Heart right ventricle (tissue), 16 donors: ENCODE results near the gene FAM219B. TPM values are rescaled to one million over a fixed set of nuclear protein-coding genes. Genes with fewer than 3 reads are reported as not detected.

Source experiments
- ATAC-seq, 8 donors: fragments of 200-7000 bp; cut with Tn5 transposase; one replicate each; pipeline ENCODE4 v1.9.1; 2020; ENCODE audit warnings: mild to moderate bottlenecking in 8 of 8, moderate library complexity in 8 of 8, moderate number of reproducible peaks in 1 of 8
- DNase-seq, 2 donors: peaks; one replicate each; pipeline ENCODE4 v3.0.0-alpha.2; 2020
- H3K27ac ChIP-seq, 10 donors: fragments of 200-600 bp; sonication (generic) in 2 of 10; one replicate each; pipeline versions ENCODE4 v1.5.0 to v1.8.0; 2020 to 2022; ENCODE audit warnings: mild to moderate bottlenecking in 3 of 10
- H3K27me3 ChIP-seq, 7 donors: fragments of 200-600 bp; one replicate each; pipeline ENCODE4 v1.8.0; 2021 to 2022; ENCODE audit warnings: mild to moderate bottlenecking in 2 of 7
- H3K36me3 ChIP-seq, 9 donors: fragments of 200-600 bp; sonication (generic) in 1 of 9; one replicate each; pipeline versions ENCODE4 v1.5.0 to v1.8.0; 2020 to 2022; ENCODE audit warnings: mild to moderate bottlenecking in 2 of 9
- H3K4me1 ChIP-seq, 9 donors: fragments of 200-600 bp; sonication (generic) in 1 of 9; one replicate each; pipeline versions ENCODE4 v1.5.0 to v1.8.0; 2020 to 2022; ENCODE audit warnings: mild to moderate bottlenecking in 4 of 9
- H3K4me3 ChIP-seq, 10 donors: fragments of 200-600 bp; sonication (generic) in 2 of 10; one replicate each; pipeline versions ENCODE4 v1.5.0 to v1.8.0; 2020 to 2022; ENCODE audit warnings: mild to moderate bottlenecking in 7 of 10, moderate library complexity in 2 of 10
- H3K9me3 ChIP-seq, 11 donors: fragments of 200-600 bp in 10 of 11; sonication (generic) in 2 of 11; one replicate each; pipeline versions ENCODE4 v1.5.0 to v1.8.0; 2013 to 2022; ENCODE audit warnings: mild to moderate bottlenecking in 2 of 11, control low read depth in 1 of 11, moderate library complexity in 1 of 11
- CTCF ChIP-seq, 9 donors: fragments of 200-600 bp; sonication (generic) in 2 of 9; IDR thresholded peaks; one replicate each; pipeline versions ENCODE4 v1.5.0 to v1.8.0; 2021 to 2022; ENCODE audit warnings: antibody characterized with exemption in 9 of 9, mild to moderate bottlenecking in 5 of 9, moderate library complexity in 1 of 9
- WGBS, 2 donors: extraction: QIAGEN DNeasy Blood & Tissue Kit; methylation state at CpG; one replicate each; pipeline ENCODE4 v1.1.7; 2013; ENCODE audit warnings: inconsistent platforms in 1 of 2; 5-methylcytosine and 5-hydroxymethylcytosine counted together
- intact Hi-C, 10 donors: fragments of 100-400 bp; cut with DNase I; formaldehyde crosslinking; loops; one replicate each; pipeline versions ENCODE4 v1.11.1 to v1.14.2; 2022
- polyA plus RNA-seq, 2 donors: library from polyadenylated mRNA; stranded (reverse); fragments of 200-250 nt; gene quantifications; one replicate each; pipeline ENCODE4 v1.2.3, GENCODE V29; 2013
- total RNA-seq, 10 donors: library from RNA; stranded (reverse); fragmentation: NEBNext Ultra II Directional in 3 of 10; extraction: Animal tissue kit (Norgen Biotek cat#: 25700) in 3 of 10; gene quantifications; one replicate each; pipeline versions ENCODE4 v1.2.1 to v1.2.4, GENCODE V29; 2021 to 2023
- donor health status: Arrhythmogenic right ventricular cardiomyopathy.
- donor health status: ischemic (EF 13 %, LVEDD 7.1; RV severe dilation, severe dysfunction).
- donor health status: healthy with polysubstance abuse.
- donor health status: DM: no; HTN: yes; CAD: no.
- donor health status: DM: no; HTN: no; CAD: no.
- donor health status: ischemic (EF 25% LVEDD 6.9; RV normal size, moderate dysfunction).
- donor health status: ischemic (EF 25% LVEDD 5.7; RV mildly dilated, moderate dysfunction).
- donor health status: healthy.
- donor health status: DM: yes; HTN: yes; CAD: no.
- donor health status: Ischemic cardiomyopathy.
- donor health status: ischemic (EF 35%, LVEDD 5.7; RV mildly dilated, moderate dysfunction).
- donor health status: nonischemic (EF 11% LVEDD 7.7; RV severe dilation, severe dysfunction).
- donor health status: DM: yes; HTN: yes; CAD: no.
- donor health status: PGD.
- donor health status: ischemic (EF 29% LVEDD 5.4; RV normal size, mild dysfunction).
- donor health status: nonischemic (EF 23%, LVEDD 6.1; RV moderate dilation, normal function).

FAM219B gene
- total and polyA plus RNA-seq, 12 donors, result 27.1 to 159 (median 95.9) TPM

- H3K27me3 ChIP-seq, result no peaks in the 10 kb centered on the region
- WGBS, 2 donors, result 41 to 51% methylated on average over 5 of the region's 5 CpGs
- TF ChIP-seq CTCF (IDR thresholded peaks at IDR 0.05), result no peak
- H3K36me3 ChIP-seq, result peaks cover 0 to 34% (median 21%) of the 10 kb centered on the region in 9 donors
- DNase-seq (no peak), ATAC-seq (peak in 5 of 8 donors; percentile 49 to 56 (median 52))
- intact Hi-C loops, result no loop called here
- H3K4me1 ChIP-seq, result peaks cover 4 to 48% (median 42%) of the 10 kb centered on the region in 9 donors
- no peak overlapping the region for H3K4me3 ChIP-seq
- no peak overlapping the region for H3K27ac ChIP-seq
- no peaks in the 10 kb centered on the region for H3K9me3 ChIP-seq
Observed at GRCh38 chr15:74857082-74857655, 49.5 kb downstream of the FAM219B start.

GRCh38 chr15:74856537-74856936 is 50.1 kb downstream of the FAM219B start:
- Histone ChIP-seq H3K36me3 (peaks cover 0 to 41% (median 27%) of the 10 kb centered on the region in 9 donors), H3K4me3 (no peak overlapping the region), H3K27me3 (no peaks in the 10 kb centered on the region), H3K27ac (no peak overlapping the region), H3K9me3 (no peaks in the 10 kb centered on the region), H3K4me1 (peaks cover 4 to 48% (median 42%) of the 10 kb centered on the region in 9 donors)
- ATAC-seq, result no peak
- no peak for DNase-seq
- WGBS, 2 donors, result 96 to 98% methylated on average over 1 of the region's 1 CpG
- intact Hi-C loops, result no loop called here
- no peak for TF ChIP-seq CTCF (IDR thresholded peaks at IDR 0.05)

- no peak for TF ChIP-seq CTCF (IDR thresholded peaks at IDR 0.05)
- intact Hi-C loops, result no loop called here
- no peak overlapping the region for H3K27ac ChIP-seq
- H3K4me3 ChIP-seq, result no peak overlapping the region
- peaks cover 4 to 48% (median 42%) of the 10 kb centered on the region in 9 donors for H3K4me1 ChIP-seq
- H3K9me3 ChIP-seq, result no peaks in the 10 kb centered on the region
- peaks cover 0 to 48% (median 34%) of the 10 kb centered on the region in 9 donors for H3K36me3 ChIP-seq
- no peak for DNase-seq
- peak in 6 of 8 donors; percentile 35 to 62 (median 54) for ATAC-seq
- no peaks in the 10 kb centered on the region for H3K27me3 ChIP-seq
- WGBS, 2 donors, result 72 to 73% methylated on average over 2 of the region's 2 CpGs
Observed at GRCh38 chr15:74855857-74856256, 50.8 kb downstream of the FAM219B start.

GRCh38 chr15:74854453-74855022 is 52.1 kb downstream of the FAM219B start:
- ATAC-seq, result no peak
- Histone ChIP-seq H3K4me1 (peaks cover 3 to 40% (median 35%) of the 10 kb centered on the region in 9 donors), H3K9me3 (no peaks in the 10 kb centered on the region), H3K36me3 (peaks cover 0 to 61% (median 47%) of the 10 kb centered on the region in 9 donors), H3K27ac (no peak overlapping the region), H3K4me3 (no peak overlapping the region), H3K27me3 (no peaks in the 10 kb centered on the region)
- 94% methylated on average over 13 of the region's 13 CpGs for WGBS, 2 donors
- intact Hi-C loops, result no loop called here
- TF ChIP-seq CTCF (IDR thresholded peaks at IDR 0.05), result no peak
- no peak for DNase-seq
